ENCODE data around the gene LDLR. TPM values are rescaled to one million over a fixed set of nuclear protein-coding genes. Genes with fewer than 3 reads are reported as not detected.

Gene LDLR
- total and polyA plus RNA-seq, 2 of the 4 experiments (the other 2 are of a cell fraction): 45.2 to 53.8 TPM

GRCh38 chr19:11115895-11116446, 26.7 kb downstream of the LDLR start:
- CTCF ChIA-PET: no interaction called here
- in situ Hi-C loops (cut with MboI; ENCODE audit: low sequenced_read_pairs) (no loop called here), intact Hi-C loops (cut with micrococcal nuclease) (no loop called here), dilution Hi-C loops (cut with HindIII; ENCODE audit: low sequenced_read_pairs, unreplicated experiment) (no loop called here)
- H3K56ac ChIP-seq (ENCODE audit: extremely low read depth, insufficient read depth, low read length): no peak overlapping the region
- no TSS peak for BruUV-seq (replicated peaks)
- peaks cover 0 to 20% of the 10 kb centered on the region in 2 experiments; a peak in 2 of 4 replicates for H3K79me1 ChIP-seq (ENCODE audit: low read depth in 1 of 2, low read length in 2 of 2)
- no peak overlapping the region for H2AFZ ChIP-seq (replicated peaks; ENCODE audit: low read length, poor library complexity)
- no peaks in the 10 kb centered on the region for H3K27me3 ChIP-seq (ENCODE audit: control insufficient read depth, insufficient read depth, low read length)
- no peak overlapping the region for H3K23ac ChIP-seq (ENCODE audit: low read depth, low read length)
- no peak overlapping the region for H3K4ac ChIP-seq (ENCODE audit: low read depth, low read length)
- H2BK20ac ChIP-seq (ENCODE audit: low read depth, low read length): no peak overlapping the region
- H2BK15ac ChIP-seq (ENCODE audit: low read depth, low read length): no peak overlapping the region
- H2AK9ac ChIP-seq (replicated peaks; ENCODE audit: low read depth, low read length, poor library complexity): no peak overlapping the region
- DNase-seq (no peak), ATAC-seq (ENCODE audit: low read depth) (no peak)
- no peak overlapping the region for H3K4me2 ChIP-seq (ENCODE audit: low read depth, low read length)
- no peaks in the 10 kb centered on the region for H3K4me1 ChIP-seq (ENCODE audit: control insufficient read depth, insufficient read depth, low read length)
- no peak overlapping the region for H4K91ac ChIP-seq (ENCODE audit: insufficient read depth, low read depth, low read length)
- peaks cover 5% of the 10 kb centered on the region; the same call in 1 of the 2 replicates for H4K20me1 ChIP-seq (ENCODE audit: insufficient read depth, low read length)
- POLR2A ChIA-PET (ENCODE audit: unreplicated experiment): no interaction called here
- H4K5ac ChIP-seq (ENCODE audit: low read depth, low read length): no peak overlapping the region
- peaks cover 4% of the 10 kb centered on the region; the same call in 1 of the 2 replicates for H3K9me1 ChIP-seq (ENCODE audit: insufficient read depth, low read length)
- H3K36me3 ChIP-seq (ENCODE audit: control insufficient read depth, insufficient read depth, low read length): peaks cover 74% of the 10 kb centered on the region
- H4K8ac ChIP-seq (ENCODE audit: low read depth in 2 of 2, low read length in 2 of 2): no peak overlapping the region
- H3K4me3 ChIP-seq (ENCODE audit: insufficient read depth, low read depth, low read length): no peak overlapping the region
- TF ChIP-seq NFE2L2 (IDR thresholded peaks at IDR 0.05; ENCODE audit: low read depth, low read length) (no peak), USF2 (IDR thresholded peaks at IDR 0.05; ENCODE audit: low read depth, low read length) (no peak), POLR2A (IDR thresholded peaks at IDR 0.05; ENCODE audit: low read depth, low read length) (no peak), CEBPB (IDR thresholded peaks at IDR 0.05; ENCODE audit: low read depth, low read length) (no peak), RAD21 (IDR thresholded peaks at IDR 0.05; ENCODE audit: low read length) (no peak), RCOR1 (IDR thresholded peaks at IDR 0.05; ENCODE audit: insufficient replicate concordance, low read length) (no peak), SMC3 (IDR thresholded peaks at IDR 0.05; ENCODE audit: low read depth, low read length) (no peak), MAFK (IDR thresholded peaks at IDR 0.05; ENCODE audit: low read depth, low read length) (no peak), RFX5 (IDR thresholded peaks at IDR 0.05; ENCODE audit: low read depth, low read length) (no peak), CHD1 (IDR thresholded peaks at IDR 0.05; ENCODE audit: low read depth, low read length) (no peak), MXI1 (IDR thresholded peaks at IDR 0.05; ENCODE audit: borderline replicate concordance, low read depth, low read length) (no peak), BHLHE40 (IDR thresholded peaks at IDR 0.05; ENCODE audit: low read depth, low read length) (no peak), ELK1 (IDR thresholded peaks at IDR 0.05; ENCODE audit: borderline replicate concordance, low read depth, low read length) (no peak), CTCF (conservative IDR thresholded peaks at IDR 0.05; ENCODE audit: low read depth, low read length) (no peak), FOS (IDR thresholded peaks at IDR 0.05; ENCODE audit: low read depth, low read length) (no peak), MAZ (IDR thresholded peaks at IDR 0.05; ENCODE audit: borderline replicate concordance, low read depth, low read length) (no peak)
- no peak overlapping the region for H2AK5ac ChIP-seq (ENCODE audit: low read depth, low read length)
- H3K18ac ChIP-seq (ENCODE audit: low read depth, low read length): no peak overlapping the region
- no peak overlapping the region for H2BK120ac ChIP-seq (ENCODE audit: low read depth, low read length)
- no peak overlapping the region for H3K27ac ChIP-seq (ENCODE audit: insufficient read depth, low read length)
- 90% methylated on average over 2 of the region's 11 CpGs; no CpG with 5 or more reads in 1 of the 2 experiments for WGBS, 2 experiments (ENCODE audit: extremely low coverage in 2 of 2, insufficient read length in 1 of 2)
- H2BK5ac ChIP-seq (ENCODE audit: low read depth, low read length, poor library complexity, severe bottlenecking): no peak overlapping the region
- H3K9ac ChIP-seq (ENCODE audit: low read depth, low read length): no peak overlapping the region
- H3K9me3 ChIP-seq (ENCODE audit: control insufficient read depth, insufficient read depth, low read length): no peaks in the 10 kb centered on the region
- H3K14ac ChIP-seq (replicated peaks; ENCODE audit: low read depth, low read length): no peak overlapping the region
